HPDE6-E6E7 (cell line): ENCODE results near the gene IARS2.
"Not testable (repeated sequence)": the region's sequence is repeated elsewhere in the genome, so short reads cannot be mapped to it uniquely, and the experiment has no call there.

Experiments
- DNase-seq: peaks from one replicate; pipeline ENCODE4 v3.0.0; 2011; ENCODE audit warnings: missing footprints; ENCODE audit errors: extremely low spot score

Gene IARS2

DNA sequence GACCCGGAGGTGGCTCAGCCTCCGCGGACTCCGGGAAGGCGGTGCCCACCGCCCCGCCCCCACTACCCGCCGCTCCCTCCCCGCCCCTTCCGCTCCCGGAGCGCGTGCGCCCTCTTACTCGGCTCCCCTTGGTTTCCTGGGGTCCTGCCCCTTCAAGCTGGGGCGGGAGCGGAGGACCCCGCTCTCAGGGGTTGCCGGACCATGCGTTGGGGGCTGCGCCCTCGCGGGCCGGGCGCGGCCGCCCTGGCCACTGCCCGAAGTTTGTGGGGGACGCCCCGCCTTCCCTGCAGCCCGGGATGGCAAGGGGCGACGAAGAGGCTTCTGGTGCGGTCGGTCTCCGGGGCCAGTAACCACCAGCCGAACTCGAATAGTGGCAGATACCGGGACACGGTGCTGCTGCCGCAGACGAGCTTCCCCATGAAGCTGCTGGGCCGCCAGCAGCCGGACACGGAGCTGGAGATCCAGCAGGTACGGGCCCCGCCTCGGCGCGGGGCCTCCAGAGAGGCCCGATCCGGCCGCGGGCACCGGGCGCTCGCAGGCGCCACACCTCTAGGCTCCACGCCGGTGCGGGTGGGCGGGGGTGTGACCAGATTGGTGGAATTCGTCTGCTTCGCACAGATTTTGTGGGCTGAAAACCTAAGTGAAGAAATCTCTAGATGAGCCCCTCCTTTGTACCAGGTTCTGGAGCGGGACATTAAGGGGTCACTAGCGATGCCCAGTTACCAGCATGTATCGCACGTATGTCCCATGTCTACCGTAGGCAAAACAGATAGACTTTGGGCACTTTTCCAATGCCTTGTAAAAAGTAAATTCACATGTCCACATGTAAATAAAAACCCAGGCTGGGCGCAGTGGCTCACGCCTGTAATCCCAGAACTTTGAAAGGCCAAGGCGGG, at the start of gene IARS2:
Gene IARS2, plus strand, starts transcription at position 117 of the 896 bp plus-strand sequence. Its CDS starts 85 bp downstream, at position 202.
- DNase-seq = peak; percentile 81

DNA sequence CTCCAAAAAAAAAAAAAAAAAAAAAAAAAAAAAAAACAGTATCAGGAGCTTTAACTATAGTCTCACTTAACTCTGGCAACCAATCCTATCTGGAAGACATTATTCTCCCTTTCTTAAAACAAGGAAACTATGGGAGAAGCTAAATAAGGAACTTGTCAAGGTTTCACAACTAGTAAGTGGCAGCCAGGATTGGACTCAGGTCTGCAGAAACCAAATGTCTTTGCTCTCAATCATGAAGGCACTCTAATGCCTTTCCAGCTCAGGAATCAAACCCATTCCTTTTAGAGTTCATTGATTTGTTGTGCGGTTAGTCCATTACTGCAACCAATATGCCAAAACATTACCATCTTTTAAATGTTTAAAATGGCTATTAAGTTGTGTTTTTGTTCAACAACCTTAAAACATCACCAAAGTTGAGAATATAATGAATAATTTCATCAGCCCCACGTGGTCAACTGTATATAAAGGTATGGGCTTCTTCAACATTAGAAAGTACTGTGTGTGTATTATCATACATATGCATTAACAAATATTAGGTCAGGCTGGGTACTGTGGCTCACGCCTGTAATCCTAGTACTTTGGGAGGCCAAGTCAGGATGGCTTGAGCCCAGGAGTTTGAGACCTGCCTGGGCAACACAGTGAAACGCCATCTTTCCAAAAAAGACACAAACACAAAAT, 49.1 kb upstream of the IARS2 start:
- DNase-seq = no peak

DNA sequence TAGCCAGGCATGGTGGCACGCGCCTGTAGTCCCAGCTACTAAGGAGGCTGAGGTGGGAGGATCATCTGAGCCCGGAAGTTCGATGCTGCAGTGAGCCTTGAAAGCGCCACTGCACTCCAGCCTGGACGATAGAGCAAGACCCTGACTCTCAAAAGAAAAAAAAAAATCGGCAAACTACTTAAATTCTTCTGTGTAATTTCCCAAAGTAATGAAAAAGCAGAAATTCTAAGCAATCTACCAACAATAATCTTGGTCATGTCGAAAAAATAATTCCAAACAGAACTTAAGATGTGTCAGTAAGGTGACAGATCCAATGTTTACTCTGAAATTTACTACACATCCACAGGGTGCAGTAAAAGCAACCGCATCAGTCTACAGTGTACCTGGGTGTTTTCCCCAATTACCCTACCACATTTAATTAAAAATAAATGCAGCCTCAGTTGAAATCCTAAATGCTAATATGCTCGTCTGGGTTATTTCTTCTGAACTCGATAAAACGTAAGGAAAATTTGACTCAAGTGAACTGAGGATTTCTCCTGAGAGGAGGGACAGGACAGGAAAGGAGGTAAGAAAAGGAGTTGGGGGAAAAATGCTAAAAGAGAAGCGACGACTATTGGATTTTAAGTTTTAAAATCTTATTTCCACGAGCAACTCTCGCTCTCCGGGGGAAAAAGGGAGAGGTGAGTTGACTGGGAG, 48.4 kb upstream of the IARS2 start:
- DNase-seq = no peak

DNA sequence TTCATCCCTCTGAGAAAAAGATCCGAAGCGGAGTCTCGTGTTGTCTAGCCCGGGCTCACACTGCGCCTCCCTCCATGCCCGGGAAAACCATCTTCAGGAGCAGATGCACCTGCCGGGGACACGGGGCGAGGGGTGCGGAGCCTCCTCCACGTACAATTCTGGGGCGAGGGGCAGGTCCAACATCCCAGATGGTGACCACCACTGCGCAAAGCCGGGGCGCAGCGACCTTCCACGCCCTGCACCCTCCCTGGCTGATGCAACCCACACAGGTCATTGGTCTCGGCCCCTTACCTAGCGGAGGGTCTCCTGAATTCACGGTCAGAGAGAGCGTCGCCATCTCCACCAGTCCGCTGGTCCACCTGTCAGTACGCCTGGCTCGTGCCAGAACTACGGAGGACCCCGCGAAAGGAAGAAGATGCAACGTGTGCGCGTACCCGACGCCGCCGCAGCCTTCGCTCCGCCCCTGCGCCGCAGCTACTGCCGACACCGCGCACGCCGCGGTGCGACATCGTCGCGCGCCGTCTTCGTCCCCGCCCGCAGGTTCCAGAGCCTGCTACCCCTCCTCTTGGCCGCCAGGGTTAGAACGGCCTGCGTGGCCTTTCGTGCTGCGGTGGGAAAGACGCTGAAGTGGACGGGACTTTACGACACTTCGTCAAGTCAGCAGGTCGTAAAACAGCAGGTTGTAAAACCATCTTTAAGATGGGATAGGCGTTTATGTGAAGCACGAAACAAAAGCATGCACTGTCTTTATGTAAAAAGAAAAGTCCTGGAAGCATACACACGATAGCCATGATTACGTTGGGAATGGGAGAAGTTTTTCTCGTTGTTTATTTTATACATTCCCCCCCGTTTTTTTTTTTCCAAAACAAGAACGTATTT, 47.6 kb upstream of the IARS2 start, which contains the start of gene EPRS1:
Gene EPRS1, minus strand, starts transcription at position 454 of the 879 bp plus-strand sequence. Its CDS starts 117 bp downstream, at position 337.
- DNase-seq = peak; percentile 93

DNA sequence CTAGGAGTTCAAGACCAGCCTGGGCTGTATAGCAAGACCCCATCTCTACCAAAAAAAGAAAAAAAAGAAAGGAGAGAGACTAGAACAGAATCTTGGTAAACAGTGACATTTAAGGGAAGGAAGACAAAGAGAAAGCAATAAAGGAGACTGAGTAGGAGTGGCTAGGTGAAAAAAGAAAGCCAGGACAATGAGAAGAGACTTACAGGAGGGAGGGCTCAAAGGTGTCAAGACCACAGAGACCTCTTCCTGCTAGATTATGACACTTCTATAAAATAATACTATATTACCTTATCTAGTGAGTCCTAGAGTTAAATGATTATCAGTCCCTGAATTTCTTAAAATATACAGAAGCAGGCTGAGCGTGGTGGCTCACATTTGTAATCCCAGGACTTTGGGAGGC, 37.6 kb upstream of the IARS2 start:
- no peak for DNase-seq

DNA sequence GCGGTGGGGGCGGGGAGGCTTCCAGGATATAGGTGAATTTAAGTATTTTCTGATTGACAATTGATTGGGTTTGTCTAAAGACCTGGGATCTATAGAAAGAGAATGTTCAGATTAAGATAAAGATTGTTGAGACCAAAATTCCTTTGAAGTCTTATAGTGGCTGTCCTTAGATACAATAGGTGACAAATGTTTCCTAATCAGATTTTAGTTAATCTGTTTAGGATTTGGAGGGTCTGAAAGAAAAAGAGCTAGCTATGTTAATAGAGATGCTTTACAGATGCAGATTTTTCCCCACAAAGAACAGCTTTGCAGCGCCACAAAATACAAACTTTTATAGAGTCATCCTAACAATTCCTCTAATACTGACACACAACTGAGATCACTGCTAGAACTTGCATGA, 33.1 kb upstream of the IARS2 start:
- no peak for DNase-seq

DNA sequence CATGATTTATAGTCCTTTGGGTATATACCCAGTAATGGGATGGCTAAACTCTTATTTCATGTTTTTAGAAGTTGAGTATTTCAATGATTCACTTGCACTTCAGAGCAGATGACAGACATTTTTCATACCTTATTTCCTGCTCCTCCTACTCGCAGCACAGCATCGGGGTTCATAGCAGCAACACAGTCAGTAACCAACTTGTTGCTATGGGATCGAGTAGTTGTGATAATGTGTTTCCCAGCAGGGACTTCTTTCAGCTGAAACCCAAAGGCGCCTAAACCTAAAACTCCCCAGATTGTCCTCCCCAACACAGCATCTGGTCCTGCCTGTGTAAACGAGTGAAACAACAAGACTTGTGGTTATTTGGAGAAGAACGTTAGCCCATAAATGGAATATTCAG, 31.3 kb upstream of the IARS2 start:
- no peak for DNase-seq

DNA sequence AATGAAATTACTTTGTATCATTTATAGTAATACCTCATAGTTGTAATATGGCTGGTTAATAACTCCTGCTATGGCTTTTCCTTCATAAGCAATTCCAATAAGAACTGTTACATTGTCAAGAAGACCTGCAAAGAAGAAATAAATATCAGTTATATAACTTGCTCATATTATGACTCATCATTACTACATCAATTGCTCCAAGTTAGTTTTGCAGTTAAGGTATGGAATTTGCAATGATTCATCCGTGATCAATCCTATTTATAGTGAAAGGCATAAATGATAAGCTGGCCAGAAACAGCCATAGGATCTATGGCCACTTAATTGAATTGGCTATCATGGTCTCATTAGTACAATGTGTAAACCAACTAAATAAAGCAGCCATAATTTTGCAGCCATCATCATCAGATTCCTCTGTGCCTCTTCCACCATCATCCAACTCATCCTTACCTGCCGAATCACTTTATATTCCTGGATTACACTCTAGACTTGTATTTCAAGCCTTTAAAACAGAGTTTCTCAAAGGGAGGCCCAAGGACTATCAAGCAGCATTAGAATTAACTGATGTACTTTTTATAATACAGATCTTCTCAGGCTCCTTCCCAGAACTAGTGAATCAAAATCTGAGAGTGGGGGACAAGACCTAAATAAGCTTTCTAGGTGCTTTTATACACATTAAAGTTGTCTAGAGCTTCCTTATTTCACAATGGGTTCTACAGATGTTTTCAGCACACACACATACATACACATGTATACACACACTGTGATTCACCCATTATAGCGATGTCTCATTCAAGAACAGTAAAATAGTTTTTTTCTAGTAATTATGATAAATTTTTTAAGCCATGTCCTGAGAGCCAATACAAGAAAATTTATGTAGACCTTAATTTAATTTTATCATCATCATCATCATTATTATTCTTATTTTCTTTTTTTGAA, 26.4 kb upstream of the IARS2 start:
- peak; percentile 19 for DNase-seq

DNA sequence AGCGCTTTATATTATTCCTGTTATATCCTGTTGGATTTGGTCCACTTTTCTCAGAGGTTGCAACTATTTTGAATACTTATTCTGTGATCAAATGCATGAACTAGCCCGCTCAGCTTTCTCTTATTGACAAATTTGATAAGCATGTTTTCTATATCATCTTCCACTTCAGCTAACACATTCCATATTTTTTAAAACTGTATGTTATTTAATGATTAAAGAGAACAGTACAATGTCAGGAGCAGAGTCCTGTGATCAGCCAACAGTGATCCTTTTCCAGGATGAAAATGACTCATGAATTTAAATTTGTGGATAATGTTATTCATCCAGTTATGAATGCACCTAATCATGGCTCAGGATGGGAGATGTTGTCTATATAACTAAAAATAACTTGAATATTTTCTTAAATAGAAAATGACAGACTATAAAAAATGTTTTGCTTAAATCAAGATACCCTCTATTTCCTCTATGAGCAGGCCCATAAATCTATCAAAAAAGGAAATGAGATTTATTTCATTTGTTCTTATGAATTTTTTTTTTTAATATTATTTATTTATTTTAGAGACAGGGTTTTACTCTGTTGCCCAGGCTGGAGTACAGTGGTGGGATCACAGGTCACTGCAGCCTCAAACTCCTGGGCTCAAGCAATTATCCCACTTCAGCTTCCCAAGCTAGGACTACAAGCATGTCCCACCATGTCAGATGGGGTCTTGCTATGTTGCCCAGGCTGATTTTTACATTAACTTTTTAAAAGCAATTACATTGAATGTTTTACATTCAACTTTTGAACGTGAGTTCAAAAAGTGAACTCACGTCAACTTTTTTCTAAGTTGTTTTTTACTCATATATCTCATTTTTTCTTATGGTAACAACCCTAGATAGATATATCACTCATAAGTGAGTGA, 16.8 kb upstream of the IARS2 start:
- no peak for DNase-seq

DNA sequence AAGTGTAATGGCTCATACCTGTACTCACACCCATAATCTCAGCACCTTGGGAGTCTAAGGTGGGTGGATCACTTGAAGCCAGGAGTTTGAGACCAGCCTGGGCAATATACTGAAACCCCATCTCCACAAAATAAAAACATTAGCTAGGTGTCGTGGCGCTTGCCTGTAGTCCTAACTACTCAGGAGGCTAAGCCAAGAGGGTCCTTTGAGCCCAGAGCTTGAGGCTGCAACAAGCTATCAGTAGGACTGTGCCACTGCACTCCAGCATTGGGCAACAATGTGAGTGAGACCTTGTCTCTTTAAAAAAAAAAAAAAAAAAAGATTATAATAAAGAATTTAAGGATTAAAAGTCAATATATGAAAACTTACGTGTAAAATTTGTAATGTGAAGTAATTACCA, 16.0 kb upstream of the IARS2 start:
- DNase-seq = no peak

DNA sequence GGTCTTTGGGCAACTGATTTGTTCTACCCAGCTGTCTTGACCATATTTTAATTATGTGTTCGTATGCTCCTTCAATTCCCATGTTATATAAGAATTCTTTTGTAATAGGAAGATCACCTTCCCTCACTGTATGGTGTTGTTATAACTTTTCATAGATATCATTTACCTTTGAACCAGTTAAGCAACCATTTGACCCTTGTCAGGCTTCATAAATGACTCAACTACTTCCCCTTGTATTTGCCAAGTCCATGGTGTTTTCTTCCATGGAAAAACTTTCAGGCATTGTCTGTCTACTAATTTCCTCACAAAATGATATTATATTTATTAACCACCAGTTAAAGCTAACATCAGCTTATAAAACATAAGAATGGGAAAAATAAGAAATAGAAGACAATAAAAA, 9.5 kb upstream of the IARS2 start:
- DNase-seq = no peak

DNA sequence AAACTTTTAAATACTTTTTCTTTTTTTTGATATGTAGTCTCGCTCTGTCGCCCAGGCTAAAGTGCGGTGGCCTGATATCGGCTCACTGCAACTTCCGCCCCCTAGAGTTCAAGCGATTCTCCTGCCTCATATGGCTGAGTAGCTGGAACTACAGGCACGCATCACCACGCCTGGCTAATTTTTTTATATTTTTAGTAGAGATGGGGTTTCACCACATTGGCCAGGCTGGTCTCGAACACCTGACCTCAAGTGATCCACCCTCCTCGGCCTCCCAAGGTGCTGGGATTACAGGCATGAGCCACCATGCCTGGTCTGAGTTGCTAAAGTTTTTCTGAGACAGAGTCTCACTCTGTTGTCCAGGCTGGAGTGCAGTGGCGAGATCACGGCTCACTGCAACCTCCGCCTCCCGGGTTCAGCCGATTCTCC, 7.7 kb upstream of the IARS2 start:
- not testable (repeated sequence) for DNase-seq

DNA sequence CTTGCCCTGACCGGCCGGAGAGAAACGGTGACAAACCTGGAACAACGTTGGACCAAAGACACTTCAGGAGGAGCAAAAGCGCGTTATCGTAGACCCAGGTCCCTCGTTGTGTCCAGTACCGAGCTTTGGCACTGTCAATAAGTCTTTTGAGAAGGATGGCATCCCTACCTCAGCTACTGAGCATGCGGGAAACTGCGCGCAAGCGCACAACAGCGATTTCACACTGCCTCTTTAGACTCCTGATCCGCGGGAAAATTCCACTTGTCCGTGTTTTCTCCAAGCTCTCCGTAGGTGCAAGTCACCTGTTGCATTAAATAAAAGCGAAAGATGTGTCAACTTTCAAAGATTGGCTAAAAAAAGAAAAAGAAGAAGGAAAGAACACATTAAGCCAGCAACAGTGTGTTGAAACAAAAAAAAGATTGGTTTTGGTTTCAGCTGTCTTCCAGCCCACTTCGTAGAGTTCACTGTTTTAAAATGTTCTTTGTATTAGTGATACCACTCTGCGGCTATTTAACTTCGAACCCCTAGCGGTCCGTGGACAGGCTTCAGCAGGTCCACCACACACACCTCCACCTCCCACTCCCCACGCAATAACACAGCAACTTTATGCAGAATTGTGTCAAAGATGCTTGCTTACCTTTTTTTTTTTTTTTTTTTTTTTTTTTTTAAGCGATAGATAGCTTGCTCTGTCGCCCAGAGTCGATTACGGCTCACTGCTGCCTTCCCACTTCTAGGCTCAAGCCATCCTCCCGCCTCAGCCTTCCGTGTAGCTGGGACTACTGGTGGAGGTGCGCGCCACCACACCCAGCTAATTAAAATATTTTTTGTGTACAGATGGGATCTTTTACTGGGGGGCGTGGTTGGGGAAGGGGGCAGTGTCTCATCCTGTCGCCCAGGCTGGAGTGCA, 4.0 kb upstream of the IARS2 start, which contains the start of gene BPNT1:
Gene BPNT1, minus strand, starts transcription at position 139 of the 907 bp plus-strand sequence. CDS start 9,942 bp downstream, outside the sequence.
- peak; percentile 95 for DNase-seq

DNA sequence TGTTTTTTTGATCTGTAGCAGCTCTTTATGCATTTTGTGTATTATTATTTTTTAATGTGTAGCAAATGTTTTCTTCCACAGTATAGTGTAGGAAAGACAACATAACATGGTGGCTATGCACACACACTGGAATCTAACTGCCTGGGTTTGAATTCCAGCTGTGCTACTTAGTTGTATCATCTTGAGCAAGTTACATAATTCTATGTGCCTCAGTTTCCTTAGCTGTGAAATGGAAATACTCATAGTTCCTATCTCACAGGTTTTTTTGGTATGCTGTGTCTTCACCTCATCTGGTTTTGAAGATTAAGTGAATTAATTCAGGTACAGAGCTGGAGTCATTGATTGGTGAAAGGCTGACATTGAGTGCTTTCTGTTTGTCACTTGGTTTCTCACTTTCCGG, 1.2 kb upstream of the IARS2 start:
- DNase-seq = no peak

DNA sequence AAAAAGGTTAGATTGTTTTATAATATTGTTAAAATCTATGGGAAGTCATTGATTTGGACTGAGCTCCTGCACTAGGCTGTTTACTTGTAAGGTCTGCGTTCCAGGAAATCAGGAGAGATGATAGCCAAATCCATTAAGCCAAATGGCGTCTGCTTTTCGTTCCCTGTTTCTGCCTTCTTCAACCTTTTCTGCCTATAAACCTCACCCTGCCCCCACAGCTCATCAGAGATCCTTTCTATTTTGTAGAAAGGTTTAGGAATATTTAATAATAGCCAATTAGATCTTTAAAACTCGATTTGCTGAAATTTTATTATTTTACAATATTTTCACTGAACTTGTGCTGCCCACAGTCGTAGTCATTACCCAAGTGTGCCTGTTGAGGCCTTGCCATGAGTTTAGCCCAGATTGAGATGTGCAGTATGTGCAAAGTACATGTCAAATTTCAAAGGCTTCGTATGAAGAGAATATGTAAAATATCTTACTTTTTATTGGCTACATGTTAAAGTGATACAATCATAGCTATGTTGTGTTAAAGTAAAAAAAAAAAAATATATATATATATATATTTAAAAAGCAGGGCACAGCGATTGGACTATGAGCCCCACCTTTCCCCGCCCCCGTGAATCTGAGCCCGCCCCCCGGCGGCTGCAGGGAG, 444 bp upstream of the IARS2 start:
- DNase-seq = no peak

DNA sequence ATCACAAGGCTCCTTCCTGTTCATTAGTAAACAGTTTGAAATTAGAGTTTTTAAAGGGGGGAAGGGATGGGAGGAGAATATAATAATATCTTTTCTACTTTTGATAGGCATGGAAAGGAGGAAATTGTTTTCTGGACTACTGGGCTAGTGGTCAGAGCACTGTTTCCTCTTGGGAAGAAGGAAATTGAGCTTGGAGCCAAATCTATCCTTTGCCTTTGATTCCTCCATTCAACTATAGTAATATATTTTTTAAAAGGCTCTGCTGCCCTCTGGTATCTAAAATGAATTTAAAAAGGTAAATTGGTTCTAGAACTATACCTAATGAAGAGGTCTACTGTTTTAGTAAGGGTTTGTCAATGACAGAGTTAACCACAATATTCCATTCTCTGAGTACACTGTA, 5.9 kb downstream of the IARS2 start:
- DNase-seq = no peak

DNA sequence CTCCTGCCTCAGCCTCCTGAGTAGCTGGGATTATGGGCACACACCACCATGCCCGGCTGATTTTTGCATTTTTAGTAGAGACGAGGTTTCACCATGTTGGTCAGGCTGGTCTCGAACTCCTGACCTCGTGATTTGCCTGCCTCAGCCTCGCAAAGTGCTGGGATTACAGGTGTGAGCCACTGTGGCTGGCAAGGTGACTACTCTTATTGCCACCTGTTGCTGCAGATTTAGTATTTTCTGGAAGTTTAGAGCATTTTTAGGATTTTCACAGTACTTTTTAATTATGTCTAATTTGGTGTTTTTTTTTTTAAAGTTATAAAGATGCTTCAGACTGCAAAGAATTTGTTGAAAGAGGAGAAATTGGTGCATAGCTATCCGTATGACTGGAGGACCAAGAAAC, 16.5 kb downstream of the IARS2 start:
- not testable (repeated sequence) for DNase-seq
